GM23338 (cell line): Measurements from ENCODE around the gene HSPG2. TPM values are rescaled to one million over a fixed set of nuclear protein-coding genes. Genes with fewer than 3 reads are reported as not detected.

ENCODE experiments used
- polyA plus RNA-seq: library from polyadenylated mRNA; unstranded; fragments of >200 nt; fragmentation: Nextera tagmentation; extraction: Ambion mirVana; gene quantifications from 2 replicates; pipeline ENCODE4 v1.2.1, GENCODE V29; 2016
- total RNA-seq: library from RNA; depleted of rRNA; stranded (reverse); fragments of >200 nt; shearing (Covaris generic); gene quantifications from 2 replicates; pipeline ENCODE4 v1.2.3, GENCODE V29; 2014; rRNA removed

The HSPG2 gene
- total and polyA plus RNA-seq, 2 experiments from 2014 or later = 14.9 to 70.8 TPM

Other genes with a start within 250 kb of the HSPG2 start
- gene USP48, start 154.2 kb downstream of the HSPG2 start, total RNA-seq = 85.9 and 114 TPM in 2 replicates
- gene USP48, start 154.2 kb downstream of the HSPG2 start, polyA plus RNA-seq = 144 and 151 TPM in 2 replicates
- 0.31 and 1.6 TPM in 2 replicates for gene LDLRAD2, start 125.0 kb downstream of the HSPG2 start, total RNA-seq
- gene LDLRAD2, start 125.0 kb downstream of the HSPG2 start, polyA plus RNA-seq = 5.8 and 11.3 TPM in 2 replicates
- not detected in 2 replicates for gene CELA3B, start 39.7 kb upstream of the HSPG2 start, total RNA-seq
- gene CELA3B, start 39.7 kb upstream of the HSPG2 start, polyA plus RNA-seq = not detected in 2 replicates
- not detected in 2 replicates for gene CELA3A, start 64.3 kb upstream of the HSPG2 start, total RNA-seq
- gene CELA3A, start 64.3 kb upstream of the HSPG2 start, polyA plus RNA-seq = not detected in 2 replicates
- 168 and 184 TPM in 2 replicates for gene CDC42, start 115.4 kb upstream of the HSPG2 start, total RNA-seq
- gene CDC42, start 115.4 kb upstream of the HSPG2 start, polyA plus RNA-seq = 118 and 119 TPM in 2 replicates
- gene WNT4, start 205.8 kb upstream of the HSPG2 start, total RNA-seq = 0.59 TPM in 1 of 2 replicates, not detected in the other
- 0.26 and 0.79 TPM in 2 replicates for gene WNT4, start 205.8 kb upstream of the HSPG2 start, polyA plus RNA-seq